Lower leg skin (tissue), 4 donors: ENCODE results near the gene PPP4R3B. TPM values are rescaled to one million over a fixed set of nuclear protein-coding genes. Genes with fewer than 3 reads are reported as not detected.
"Not testable (repeated sequence)": the region's sequence is repeated elsewhere in the genome, so short reads cannot be mapped to it uniquely, and the experiment has no call there.

Experiments
- DNase-seq, 2 donors: peaks; one replicate each; pipeline ENCODE4 v3.0.0-alpha.2; 2019; ENCODE audit warnings: low spot score in 2 of 2
- H3K4me3 ChIP-seq: fragments of 200-600 bp; sonication (generic); 2 replicates; pipeline ENCODE4 v1.5.1; 2017; ENCODE audit warnings: mild to moderate bottlenecking, low read depth; ENCODE audit not compliant: poor library complexity, severe bottlenecking
- POLR2A ChIP-seq, 2 donors: fragments of 450-650 bp; IDR thresholded peaks; one replicate each; pipeline ENCODE4 v1.6.1; 2016 to 2017; ENCODE audit warnings: antibody characterized with exemption in 2 of 2, mild to moderate bottlenecking in 1 of 2, moderate library complexity in 1 of 2
- WGBS, 2 donors: methylation state at CpG; one replicate each; pipeline ENCODE4 v1.1.5; 2018; 5-methylcytosine and 5-hydroxymethylcytosine counted together
- intact Hi-C: fragments of 100-400 bp; cut with DNase I; formaldehyde crosslinking; loops from one replicate; pipeline ENCODE4 v1.15.0; 2023; ENCODE audit warnings: low total_unique reads
- total RNA-seq, 4 donors: library from RNA; depleted of rRNA; stranded (reverse); fragments of >200 nt; gene quantifications; one replicate each; pipeline ENCODE4 v1.1.0, GENCODE V29; 2016
- TF ChIP-seq, protein P1 (sequence below), 3 donors: fragments of 450-650 bp; IDR thresholded peaks; one replicate each; pipeline ENCODE4 v1.5.1; 2016; ENCODE audit warnings: antibody characterized with exemption in 3 of 3, mild to moderate bottlenecking in 3 of 3, moderate library complexity in 2 of 3

PPP4R3B gene
- total RNA-seq, 4 donors from 2014 or later = 46.8 to 57.8 (median 48.8) TPM

DNA sequence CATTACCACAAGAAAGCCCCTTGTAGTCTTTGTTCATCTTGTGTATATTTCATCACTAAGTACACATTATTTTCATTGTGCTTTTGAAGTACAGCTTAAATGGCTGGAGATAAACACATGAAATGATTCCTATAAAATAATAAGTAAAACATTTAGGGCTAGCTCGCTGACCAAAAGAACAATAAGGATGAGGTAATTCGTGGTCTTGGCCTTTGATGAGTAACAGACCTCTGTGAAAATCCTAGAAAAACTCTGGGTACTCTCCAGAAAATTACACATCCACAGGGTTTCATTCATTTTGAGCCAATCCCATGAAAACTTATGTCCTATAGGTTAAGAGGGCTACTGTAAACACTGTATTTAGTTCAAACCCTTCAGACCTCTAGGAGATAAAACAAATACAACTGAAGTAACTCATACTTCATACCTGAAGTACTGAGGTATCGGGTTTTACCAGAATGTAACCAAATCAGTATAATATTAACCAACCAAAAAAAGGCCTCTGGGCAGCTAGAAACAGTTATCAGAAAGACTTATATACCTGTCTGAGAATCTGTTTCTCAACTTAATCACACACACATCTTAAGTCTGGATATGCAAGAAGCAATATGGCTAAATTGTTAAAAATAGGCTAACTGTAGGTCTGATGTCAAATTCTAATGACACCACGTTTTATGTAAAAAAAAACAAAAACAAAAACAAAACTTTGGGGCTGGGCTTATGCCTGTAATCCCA, 66.9 kb downstream of the PPP4R3B start:
- no peak for TF ChIP-seq POLR2A (IDR thresholded peaks at IDR 0.05)
- TF ChIP-seq, protein P1, sequence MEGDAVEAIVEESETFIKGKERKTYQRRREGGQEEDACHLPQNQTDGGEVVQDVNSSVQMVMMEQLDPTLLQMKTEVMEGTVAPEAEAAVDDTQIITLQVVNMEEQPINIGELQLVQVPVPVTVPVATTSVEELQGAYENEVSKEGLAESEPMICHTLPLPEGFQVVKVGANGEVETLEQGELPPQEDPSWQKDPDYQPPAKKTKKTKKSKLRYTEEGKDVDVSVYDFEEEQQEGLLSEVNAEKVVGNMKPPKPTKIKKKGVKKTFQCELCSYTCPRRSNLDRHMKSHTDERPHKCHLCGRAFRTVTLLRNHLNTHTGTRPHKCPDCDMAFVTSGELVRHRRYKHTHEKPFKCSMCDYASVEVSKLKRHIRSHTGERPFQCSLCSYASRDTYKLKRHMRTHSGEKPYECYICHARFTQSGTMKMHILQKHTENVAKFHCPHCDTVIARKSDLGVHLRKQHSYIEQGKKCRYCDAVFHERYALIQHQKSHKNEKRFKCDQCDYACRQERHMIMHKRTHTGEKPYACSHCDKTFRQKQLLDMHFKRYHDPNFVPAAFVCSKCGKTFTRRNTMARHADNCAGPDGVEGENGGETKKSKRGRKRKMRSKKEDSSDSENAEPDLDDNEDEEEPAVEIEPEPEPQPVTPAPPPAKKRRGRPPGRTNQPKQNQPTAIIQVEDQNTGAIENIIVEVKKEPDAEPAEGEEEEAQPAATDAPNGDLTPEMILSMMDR (IDR thresholded peaks at IDR 0.05) = no peak
- intact Hi-C loops = no loop called here
- no peak for DNase-seq
- H3K4me3 ChIP-seq = no peak overlapping the region
- WGBS, 2 donors = 77 to 81% methylated on average over 4 of the region's 4 CpGs

DNA sequence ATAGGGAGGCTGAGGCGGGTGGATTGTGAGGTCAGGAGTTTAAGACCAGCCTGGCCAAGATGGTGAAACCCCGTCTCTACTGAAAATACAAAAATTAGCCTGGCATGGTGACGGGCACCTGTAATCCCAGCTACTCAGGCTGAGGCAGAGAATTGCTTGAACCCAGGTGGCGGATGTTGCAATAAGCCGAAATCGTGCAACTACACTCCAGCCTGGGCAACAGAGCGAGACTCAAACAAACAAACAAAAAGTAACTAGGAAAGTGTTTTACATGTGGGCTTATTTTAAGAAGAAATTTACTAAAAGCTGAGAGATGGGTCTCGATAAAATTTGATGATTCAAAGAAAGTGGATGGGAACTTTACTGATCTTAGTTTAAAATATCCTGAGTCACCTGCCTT, 69.7 kb downstream of the PPP4R3B start:
- H3K4me3 ChIP-seq, intact Hi-C loops, DNase-seq: not testable (repeated sequence)
- WGBS, 2 donors = 93 to 95% methylated on average over 8 of the region's 8 CpGs

DNA sequence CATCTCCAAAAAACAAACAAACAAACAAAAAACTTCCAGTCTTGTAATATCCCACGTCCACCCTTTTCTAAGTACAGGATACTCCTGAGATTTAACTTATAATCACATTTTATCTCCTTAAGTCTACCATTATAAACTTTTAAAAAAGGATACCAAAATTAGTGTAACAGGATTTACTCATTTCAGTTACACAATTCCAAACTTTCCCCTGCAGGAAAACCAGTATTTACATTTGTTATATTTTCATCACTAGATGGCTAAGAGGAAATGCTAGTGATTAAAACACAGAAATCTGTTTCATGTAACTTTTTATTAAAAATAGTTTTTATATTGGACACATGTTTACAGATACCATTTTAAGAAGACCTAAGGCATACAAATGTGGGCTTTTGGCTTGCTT, 70.4 kb downstream of the PPP4R3B start:
- WGBS, 2 donors = 95 to 97% methylated on average over 1 of the region's 1 CpG
- intact Hi-C loops = no loop called here
- DNase-seq = no peak
- no peak overlapping the region for H3K4me3 ChIP-seq
- TF ChIP-seq, protein P1 (IDR thresholded peaks at IDR 0.05) = no peak
- no peak for TF ChIP-seq POLR2A (IDR thresholded peaks at IDR 0.05)

- intact Hi-C loops = no loop called here
- no peak overlapping the region for H3K4me3 ChIP-seq
- no peak for TF ChIP-seq POLR2A (IDR thresholded peaks at IDR 0.05)
- TF ChIP-seq, protein P1 (IDR thresholded peaks at IDR 0.05) = no peak
- no peak for DNase-seq
- 83 to 84% methylated on average over 6 of the region's 6 CpGs for WGBS, 2 donors
Observed at GRCh38 chr2:55530539-55531081, 86.8 kb downstream of the PPP4R3B start.

- 96 to 100% methylated on average over 1 of the region's 1 CpG for WGBS, 2 donors
- DNase-seq = no peak
- H3K4me3 ChIP-seq = no peak overlapping the region
- TF ChIP-seq, protein P1 (IDR thresholded peaks at IDR 0.05) = no peak
- TF ChIP-seq POLR2A (IDR thresholded peaks at IDR 0.05) = no peak
- intact Hi-C loops = no loop called here
Observed at GRCh38 chr2:55526174-55526573, 91.2 kb downstream of the PPP4R3B start.

- DNase-seq = no peak
- no peak overlapping the region for H3K4me3 ChIP-seq
- TF ChIP-seq, protein P1 (IDR thresholded peaks at IDR 0.05) = no peak
- TF ChIP-seq POLR2A (IDR thresholded peaks at IDR 0.05) = no peak
- 98 to 99% methylated on average over 5 of the region's 5 CpGs for WGBS, 2 donors
- intact Hi-C loops = no loop called here
Observed at GRCh38 chr2:55524884-55525437, 92.5 kb downstream of the PPP4R3B start.
